Rectal smooth muscle tissue (tissue), 1 donor: ENCODE results near the gene ACBD6.

Source experiments
- H3K27ac ChIP-seq: one replicate; pipeline ENCODE4 v1.7.0; 2013; ENCODE audit warnings: low read depth, low read length, inconsistent platforms
- H3K27me3 ChIP-seq: one replicate; pipeline ENCODE4 v1.7.0; 2013; ENCODE audit warnings: low read length; ENCODE audit not compliant: control insufficient read depth, insufficient read depth
- H3K36me3 ChIP-seq: one replicate; pipeline ENCODE4 v1.7.0; 2013; ENCODE audit warnings: low read length; ENCODE audit not compliant: control insufficient read depth, insufficient read depth
- H3K4me1 ChIP-seq: one replicate; pipeline ENCODE4 v1.7.0; 2013; ENCODE audit warnings: low read length; ENCODE audit not compliant: control insufficient read depth, insufficient read depth
- H3K4me3 ChIP-seq: one replicate; pipeline ENCODE4 v1.7.0; 2013; ENCODE audit warnings: low read length
- H3K9ac ChIP-seq: one replicate; pipeline ENCODE4 v1.7.0; 2013; ENCODE audit warnings: low read length

ACBD6 gene

GRCh38 chr1:180521474-180522212 is 19.3 kb upstream of the ACBD6 start:
- no peak overlapping the region for H3K9ac ChIP-seq
- no peak overlapping the region for H3K4me3 ChIP-seq
- no peaks in the 10 kb centered on the region for H3K27me3 ChIP-seq
- no peaks in the 10 kb centered on the region for H3K4me1 ChIP-seq
- H3K36me3 ChIP-seq: no peaks in the 10 kb centered on the region
- H3K27ac ChIP-seq: no peak overlapping the region

- no peak overlapping the region for H3K4me3 ChIP-seq
- no peaks in the 10 kb centered on the region for H3K27me3 ChIP-seq
- no peak overlapping the region for H3K27ac ChIP-seq
- H3K4me1 ChIP-seq: no peaks in the 10 kb centered on the region
- no peaks in the 10 kb centered on the region for H3K36me3 ChIP-seq
- H3K9ac ChIP-seq: no peak overlapping the region
Measured at GRCh38 chr1:180519846-180520245, 17.5 kb upstream of the ACBD6 start.

- Histone ChIP-seq H3K4me1 (no peaks in the 10 kb centered on the region), H3K4me3 (no peak overlapping the region), H3K36me3 (no peaks in the 10 kb centered on the region), H3K27ac (no peak overlapping the region), H3K9ac (no peak overlapping the region), H3K27me3 (no peaks in the 10 kb centered on the region)
Measured at GRCh38 chr1:180515857-180516388, 13.5 kb upstream of the ACBD6 start.

- H3K27ac ChIP-seq: no peak overlapping the region
- no peak overlapping the region for H3K4me3 ChIP-seq
- no peaks in the 10 kb centered on the region for H3K27me3 ChIP-seq
- no peaks in the 10 kb centered on the region for H3K36me3 ChIP-seq
- no peak overlapping the region for H3K9ac ChIP-seq
- H3K4me1 ChIP-seq: no peaks in the 10 kb centered on the region
Measured at GRCh38 chr1:180515364-180515763, 13.0 kb upstream of the ACBD6 start.

- H3K9ac ChIP-seq: no peak overlapping the region
- no peaks in the 10 kb centered on the region for H3K27me3 ChIP-seq
- no peaks in the 10 kb centered on the region for H3K36me3 ChIP-seq
- H3K4me3 ChIP-seq: no peak overlapping the region
- H3K27ac ChIP-seq: no peak overlapping the region
- no peaks in the 10 kb centered on the region for H3K4me1 ChIP-seq
Measured at GRCh38 chr1:180513531-180513930, 11.2 kb upstream of the ACBD6 start.

GRCh38 chr1:180510882-180511281 is 8.5 kb upstream of the ACBD6 start:
- no peak overlapping the region for H3K27ac ChIP-seq
- H3K4me3 ChIP-seq: no peak overlapping the region
- no peaks in the 10 kb centered on the region for H3K4me1 ChIP-seq
- no peak overlapping the region for H3K9ac ChIP-seq
- H3K27me3 ChIP-seq: no peaks in the 10 kb centered on the region
- H3K36me3 ChIP-seq: no peaks in the 10 kb centered on the region

GRCh38 chr1:180508725-180509097 is 6.3 kb upstream of the ACBD6 start:
- Histone ChIP-seq H3K27me3 (no peaks in the 10 kb centered on the region), H3K36me3 (no peaks in the 10 kb centered on the region), H3K4me3 (no peak overlapping the region), H3K9ac (no peak overlapping the region), H3K27ac (no peak overlapping the region), H3K4me1 (no peaks in the 10 kb centered on the region)

- H3K27me3 ChIP-seq: no peaks in the 10 kb centered on the region
- no peaks in the 10 kb centered on the region for H3K36me3 ChIP-seq
- H3K9ac ChIP-seq: no peak overlapping the region
- peaks cover 6% of the 10 kb centered on the region for H3K4me1 ChIP-seq
- no peak overlapping the region for H3K27ac ChIP-seq
- H3K4me3 ChIP-seq: no peak overlapping the region
Measured at GRCh38 chr1:180507795-180508724, 5.7 kb upstream of the ACBD6 start.

GRCh38 chr1:180505732-180506335 is 3.5 kb upstream of the ACBD6 start:
- Histone ChIP-seq H3K9ac (no peak overlapping the region), H3K27ac (no peak overlapping the region), H3K4me3 (no peak overlapping the region), H3K36me3 (no peaks in the 10 kb centered on the region), H3K4me1 (peaks cover 7% of the 10 kb centered on the region), H3K27me3 (no peaks in the 10 kb centered on the region)

GRCh38 chr1:180504186-180504585 is 1.8 kb upstream of the ACBD6 start:
- H3K27ac ChIP-seq: no peak overlapping the region
- no peak overlapping the region for H3K4me3 ChIP-seq

GRCh38 chr1:180503280-180503862 is 994 bp upstream of the ACBD6 start:
- Histone ChIP-seq H3K36me3 (no peaks in the 10 kb centered on the region), H3K4me3 (peak overlapping the region; percentile 78), H3K9ac (peak overlapping the region; percentile 75), H3K4me1 (peaks cover 9% of the 10 kb centered on the region), H3K27me3 (no peaks in the 10 kb centered on the region), H3K27ac (peak overlapping the region; percentile 90)

More at GRCh38 chr1:180504186-180504585, 1.8 kb upstream of the ACBD6 start:
- H3K4me1 ChIP-seq: peaks cover 9% of the 10 kb centered on the region
- H3K36me3 ChIP-seq: no peaks in the 10 kb centered on the region
- no peak overlapping the region for H3K9ac ChIP-seq
- no peaks in the 10 kb centered on the region for H3K27me3 ChIP-seq

GRCh38 chr1:180501865-180502360 is 464 bp downstream of the ACBD6 start:
- peak overlapping the region; percentile 21 for H3K9ac ChIP-seq
- no peaks in the 10 kb centered on the region for H3K27me3 ChIP-seq
- no peaks in the 10 kb centered on the region for H3K36me3 ChIP-seq
- H3K4me1 ChIP-seq: peaks cover 9% of the 10 kb centered on the region
- H3K4me3 ChIP-seq: peak overlapping the region; percentile 78
- H3K27ac ChIP-seq: peak overlapping the region; percentile 90
